B cell (primary cell): ENCODE measurements around the gene NFIB. TPM values are rescaled to one million over a fixed set of nuclear protein-coding genes. Genes with fewer than 3 reads are reported as not detected.

ENCODE experiments used
- ATAC-seq: fragments of 200-7000 bp; cut with Tn5 transposase; one replicate; pipeline ENCODE4 v1.10.0; 2021; ENCODE audit warnings: low read depth, mild to moderate bottlenecking, moderate number of reproducible peaks, moderate library complexity
- CTCF ChIA-PET: fragments of 350-600 bp; sonication (Branson Sonifier 250); formaldehyde crosslinking; loops from one replicate; lab custom pipeline; 2021; ENCODE audit warnings: antibody characterized with exemption, inconsistent platforms; lab: Charles Lee
- POLR2A ChIA-PET: fragments of 350-600 bp; sonication (Branson Sonifier 250); formaldehyde crosslinking; loops from one replicate; lab custom pipeline; 2021; ENCODE audit warnings: antibody characterized with exemption; lab: Charles Lee
- DNase-seq: peaks from one replicate; pipeline ENCODE4 v3.0.0; 2013
- H2AFZ ChIP-seq: 2 replicates; pipeline ENCODE4 v1.6.1; 2012; ENCODE audit warnings: mild to moderate bottlenecking, low read depth, low read length; ENCODE audit not compliant: insufficient read depth, poor library complexity, severe bottlenecking
- H3K27ac ChIP-seq, 2 donors: 1 replicate in 1 of 2; 2 replicates in 1 of 2; pipeline ENCODE4 v1.5.1; 2012 to 2013; ENCODE audit warnings: low read length in 2 of 2, mild to moderate bottlenecking in 2 of 2, moderate library complexity in 1 of 2
- H3K27me3 ChIP-seq, 4 experiments: fragments of 200-600 bp in 1 of 4; sonication (generic) in 1 of 4; replicated peaks in 1 of 4; 1 replicate in 2 of 4; 2 replicates in 2 of 4; pipeline versions ENCODE4 v1.6.1 to v1.7.0; 2013 to 2016; ENCODE audit warnings: low read length in 3 of 4, mild to moderate bottlenecking in 2 of 4, mixed read lengths in 1 of 4, moderate library complexity in 1 of 4; ENCODE audit not compliant: insufficient read depth in 4 of 4, control insufficient read depth in 3 of 4; ENCODE audit errors: control extremely low read depth in 1 of 4
- H3K36me3 ChIP-seq, 2 experiments: replicated peaks in 1 of 2; 1 replicate in 1 of 2; 2 replicates in 1 of 2; pipeline versions ENCODE4 v1.6.1 to v1.7.1; 2013; ENCODE audit warnings: low read length in 1 of 2; ENCODE audit not compliant: insufficient read depth in 2 of 2, control insufficient read depth in 1 of 2; ENCODE audit errors: control extremely low read depth in 1 of 2, extremely low read depth in 1 of 2
- H3K4me1 ChIP-seq, 2 donors: fragments of 200-600 bp in 1 of 2; sonication (generic) in 1 of 2; 1 replicate in 1 of 2; 2 replicates in 1 of 2; pipeline versions ENCODE4 v1.5.1 to v1.6.1; 2013 to 2017; ENCODE audit warnings: low read length in 2 of 2; ENCODE audit not compliant: control insufficient read depth in 2 of 2, insufficient read depth in 2 of 2
- H3K4me2 ChIP-seq: replicated peaks from 2 replicates; pipeline ENCODE3; 2012; ENCODE audit warnings: mild to moderate bottlenecking, low read depth, low read length; ENCODE audit not compliant: poor library complexity, severe bottlenecking
- H3K4me3 ChIP-seq, 5 experiments: fragments of 200-600 bp in 1 of 5; sonication (generic) in 1 of 5; 1 replicate in 3 of 5; 2 replicates in 2 of 5; pipeline versions ENCODE4 v1.5.1 to v1.7.0; 2011 to 2016; ENCODE audit warnings: low read length in 4 of 5, mild to moderate bottlenecking in 4 of 5, low read depth in 2 of 5, control low read depth in 1 of 5, moderate library complexity in 1 of 5; ENCODE audit not compliant: insufficient read depth in 1 of 5; ENCODE audit errors: control extremely low read depth in 1 of 5, extremely low read depth in 1 of 5
- H3K79me2 ChIP-seq: fragments of 200-600 bp; sonication (generic); one replicate; pipeline ENCODE4 v1.6.0; 2016; ENCODE audit warnings: low read length; ENCODE audit not compliant: control insufficient read depth, insufficient read depth
- H3K9ac ChIP-seq: fragments of 200-600 bp; sonication (generic); 2 replicates; pipeline ENCODE4 v1.6.1; 2017; ENCODE audit warnings: mild to moderate bottlenecking, low read length, moderate library complexity
- H3K9me3 ChIP-seq, 3 donors: one replicate each; pipeline versions ENCODE4 v1.6.1 to v1.7.1; 2013; ENCODE audit warnings: low read length in 2 of 3; ENCODE audit not compliant: control insufficient read depth in 2 of 3, insufficient read depth in 1 of 3; ENCODE audit errors: control extremely low read depth in 1 of 3
- H4K20me1 ChIP-seq: 2 replicates; pipeline ENCODE4 v1.6.0; 2012; ENCODE audit warnings: mild to moderate bottlenecking, low read length; ENCODE audit not compliant: insufficient read depth, control insufficient read depth, poor library complexity, severe bottlenecking
- H3K27ac Mint-ChIP-seq: one replicate; pipeline ENCODE4 v1.8.0; 2021; ENCODE audit warnings: mixed read lengths
- H3K27me3 Mint-ChIP-seq: one replicate; pipeline ENCODE4 v1.8.0; 2021; ENCODE audit warnings: mixed read lengths
- H3K4me1 Mint-ChIP-seq: one replicate; pipeline ENCODE4 v1.8.0; 2021; ENCODE audit warnings: mixed read lengths
- H3K4me3 Mint-ChIP-seq: one replicate; pipeline ENCODE4 v1.8.0; 2021; ENCODE audit warnings: mixed read lengths
- H3K9me3 Mint-ChIP-seq: one replicate; pipeline ENCODE4 v1.8.0; 2022; ENCODE audit warnings: mixed read lengths; ENCODE audit not compliant: insufficient read depth
- CTCF ChIP-seq: fragments of 200-600 bp; IDR thresholded peaks from one replicate; pipeline ENCODE4 v1.8.0; 2022; ENCODE audit warnings: antibody characterized with exemption, mild to moderate bottlenecking
- EZH2 ChIP-seq: IDR thresholded peaks from 2 replicates; pipeline ENCODE4 v1.6.1; 2012; ENCODE audit warnings: borderline replicate concordance, low read depth, mild to moderate bottlenecking, moderate library complexity, low read length; ENCODE audit not compliant: insufficient read depth, poor library complexity, severe bottlenecking
- WGBS: methylation state at CpG from one replicate; pipeline ENCODE4 v1.1.5; 2013; ENCODE audit warnings: missing lambda C conversion rate; ENCODE audit not compliant: insufficient coverage; 5-methylcytosine and 5-hydroxymethylcytosine counted together
- intact Hi-C: fragments of 100-400 bp; cut with micrococcal nuclease; formaldehyde crosslinking; loops from one replicate; pipeline ENCODE4 v1.10.0; 2022
- polyA plus RNA-seq: library from polyadenylated mRNA; depleted of rRNA; stranded (reverse); fragments of >200 nt; gene quantifications from 2 replicates; pipeline ENCODE4 v1.2.3, GENCODE V29; 2012
- total RNA-seq, 2 donors: library from RNA; stranded (reverse); fragments of 120-200 nt in 1 of 2; gene quantifications; 1 replicate in 1 of 2; 2 replicates in 1 of 2; pipeline versions ENCODE4 v1.2.3 to v1.2.4, GENCODE V29; 2013 to 2022

NFIB gene
- total and polyA plus RNA-seq, 2 donors (not counting 1 experiment from before 2014, with no cell fraction given): not detected

GRCh38 chr9:14095277-14095676 is 218.7 kb downstream of the NFIB start:
- H3K36me3 ChIP-seq: no peaks in the 10 kb centered on the region
- H3K4me3 Mint-ChIP-seq: no peak overlapping the region
- H3K79me2 ChIP-seq: no peaks in the 10 kb centered on the region
- TF ChIP-seq CTCF: no peak
- no peak for TF ChIP-seq EZH2
- ATAC-seq: no peak
- CTCF ChIA-PET: no interaction called here
- DNase-seq: no peak
- no peak overlapping the region for H3K27ac Mint-ChIP-seq
- no peak overlapping the region for H2AFZ ChIP-seq
- no peaks in the 10 kb centered on the region for H3K4me1 ChIP-seq
- H3K9me3 Mint-ChIP-seq: no peaks in the 10 kb centered on the region
- H3K4me1 Mint-ChIP-seq: no peaks in the 10 kb centered on the region
- H4K20me1 ChIP-seq: no peaks in the 10 kb centered on the region
- no peaks in the 10 kb centered on the region for H3K27me3 ChIP-seq
- no peak overlapping the region for H3K4me2 ChIP-seq
- no peaks in the 10 kb centered on the region for H3K9me3 ChIP-seq
- POLR2A ChIA-PET: no interaction called here
- H3K27me3 Mint-ChIP-seq: no peaks in the 10 kb centered on the region
- H3K4me3 ChIP-seq: no peak overlapping the region
- no peak overlapping the region for H3K9ac ChIP-seq
- intact Hi-C loops: no loop called here
- H3K27ac ChIP-seq: no peak overlapping the region

- H3K4me3 ChIP-seq: no peak overlapping the region
- Mint-ChIP-seq H3K9me3 (no peaks in the 10 kb centered on the region), H3K27me3 (no peaks in the 10 kb centered on the region), H3K4me3 (no peak overlapping the region), H3K4me1 (no peaks in the 10 kb centered on the region), H3K27ac (no peak overlapping the region)
- no peaks in the 10 kb centered on the region for H3K36me3 ChIP-seq
- DNase-seq (no peak), ATAC-seq (no peak)
- H3K79me2 ChIP-seq: no peaks in the 10 kb centered on the region
- no peak overlapping the region for H3K27ac ChIP-seq
- no peaks in the 10 kb centered on the region for H3K4me1 ChIP-seq
- intact Hi-C loops: no loop called here
- ChIA-PET POLR2A (no interaction called here), CTCF (no interaction called here)
- no peak overlapping the region for H3K9ac ChIP-seq
- no peaks in the 10 kb centered on the region for H3K9me3 ChIP-seq
- no peak overlapping the region for H3K4me2 ChIP-seq
- H2AFZ ChIP-seq: no peak overlapping the region
- no peaks in the 10 kb centered on the region for H3K27me3 ChIP-seq
- no peaks in the 10 kb centered on the region for H4K20me1 ChIP-seq
- TF ChIP-seq CTCF (no peak), EZH2 (no peak)
- WGBS: no CpG with 5 or more reads among the region's 5 CpGs
Observed at GRCh38 chr9:14094491-14094890, 219.4 kb downstream of the NFIB start.
